GM10847 (cell line): Measurements from ENCODE around the gene CDKAL1.

Source experiments
- POLR2A ChIP-seq: IDR thresholded peaks from 2 replicates; pipeline ENCODE4 v1.6.1; 2011; ENCODE audit not compliant: insufficient read length; ENCODE audit errors: extremely low read depth

Gene CDKAL1

DNA sequence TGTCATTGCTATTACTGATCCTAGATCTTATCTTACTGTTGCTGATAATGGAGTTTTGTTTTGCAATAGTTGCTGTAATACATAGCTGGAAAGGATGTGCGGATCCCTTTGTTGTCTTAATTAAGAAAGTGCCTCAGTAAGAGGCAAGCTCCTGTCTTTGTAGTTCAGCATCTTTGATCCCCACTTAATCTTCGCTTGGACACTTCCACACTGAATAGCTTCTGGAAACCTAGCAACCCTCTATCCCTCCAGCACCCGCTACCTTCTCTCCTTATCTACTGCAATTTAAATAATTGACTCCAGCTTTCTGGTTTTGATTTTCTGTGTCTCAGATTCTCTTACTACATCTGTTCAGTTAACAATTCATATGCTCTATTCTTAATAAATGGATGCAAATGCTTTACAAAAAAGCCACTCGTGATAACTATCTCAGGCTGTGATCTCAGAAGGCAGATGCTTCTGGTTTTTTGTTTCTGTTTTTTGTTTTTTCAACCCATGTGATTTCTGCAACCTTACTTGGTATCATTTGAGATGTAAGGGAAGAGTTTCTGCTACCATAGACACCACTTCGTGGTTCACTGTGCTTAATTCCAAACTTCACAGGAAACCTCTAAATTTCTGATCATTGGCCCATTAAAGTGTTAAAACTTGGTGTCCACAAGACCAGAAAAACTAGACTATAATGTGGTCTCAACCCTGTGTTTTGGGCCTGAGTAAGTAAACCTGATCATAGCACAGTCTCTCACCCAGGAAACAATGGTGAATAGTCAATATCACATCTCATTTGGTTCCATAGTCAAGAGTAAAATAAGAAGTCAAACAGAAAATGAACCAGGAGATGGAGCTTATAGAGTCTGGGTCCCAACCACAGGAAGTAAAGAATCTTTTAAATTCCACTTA, 707.2 kb downstream of the CDKAL1 start:
- no peak for TF ChIP-seq POLR2A

DNA sequence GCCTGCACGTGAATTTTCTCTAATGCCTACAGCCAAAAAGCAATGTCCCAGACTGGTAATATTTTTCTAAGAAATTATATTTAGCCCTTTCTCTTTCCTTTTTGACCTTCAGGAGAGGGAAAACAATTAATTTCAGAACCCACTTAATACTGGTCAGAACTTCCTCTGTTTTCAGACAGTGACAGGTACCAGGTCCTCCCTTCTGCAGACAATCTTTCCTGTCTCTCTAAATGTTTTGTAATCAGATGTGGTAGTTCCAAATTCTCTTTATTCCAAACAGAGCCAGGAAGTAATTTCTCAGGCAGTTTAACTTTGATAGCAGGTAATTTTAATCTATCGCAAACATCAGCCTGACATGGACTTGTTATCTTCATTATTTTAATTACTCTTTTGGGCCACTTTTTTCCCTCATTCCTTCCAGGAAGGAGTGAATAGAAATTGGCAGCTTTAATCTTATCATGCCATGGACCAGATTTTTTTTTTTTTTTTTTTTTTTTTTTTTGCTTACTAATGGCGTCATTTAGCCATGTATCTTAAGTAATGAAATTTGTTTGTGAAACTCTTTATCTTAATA, 710.7 kb downstream of the CDKAL1 start:
- no peak for TF ChIP-seq POLR2A

DNA sequence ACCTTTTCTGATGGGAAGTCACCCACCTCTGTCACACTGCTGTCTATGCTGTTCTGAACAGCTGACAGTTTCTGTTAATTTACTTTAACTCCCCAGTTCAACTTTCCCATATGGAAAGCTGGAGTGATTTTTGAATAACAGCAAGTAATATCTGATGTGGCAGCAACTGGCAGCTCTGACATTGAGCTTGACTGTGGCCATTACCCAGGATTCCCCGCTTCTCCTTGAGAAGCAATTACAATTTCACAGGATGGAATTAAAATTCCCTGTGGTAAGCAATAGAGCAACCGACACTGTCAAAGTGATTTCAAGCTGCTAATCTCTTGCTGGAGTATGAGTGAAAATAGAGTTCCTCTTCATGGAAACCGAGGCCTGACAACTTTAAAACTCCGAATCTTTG, 711.2 kb downstream of the CDKAL1 start:
- no peak for TF ChIP-seq POLR2A

- TF ChIP-seq POLR2A = no peak
These were observed 711.8 kb downstream of the CDKAL1 start for GRCh38 chr6:21246075-21246474.

DNA sequence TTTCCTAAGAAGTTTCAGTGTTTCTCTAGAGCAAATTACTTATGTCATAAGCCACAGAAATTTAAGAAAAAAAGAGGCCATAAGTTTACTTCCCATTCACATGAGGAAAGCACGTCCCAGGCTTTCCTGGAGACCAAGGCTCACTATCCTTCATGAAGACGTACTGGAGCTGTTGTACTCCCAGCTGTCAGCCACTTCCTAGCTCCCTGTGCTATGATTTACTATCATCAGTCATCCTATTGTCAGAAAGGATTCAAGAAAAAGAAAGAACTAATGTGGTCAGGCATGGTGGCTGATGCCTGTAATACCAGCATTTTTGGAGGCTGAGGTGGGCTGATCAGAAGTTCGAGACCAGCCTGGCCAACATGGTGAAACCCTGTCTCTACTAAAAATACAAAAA, 721.9 kb downstream of the CDKAL1 start:
- TF ChIP-seq POLR2A = no peak

- TF ChIP-seq POLR2A = no peak
These were observed 722.9 kb downstream of the CDKAL1 start for GRCh38 chr6:21257125-21257524.

- no peak for TF ChIP-seq POLR2A
These were observed 724.4 kb downstream of the CDKAL1 start for GRCh38 chr6:21258665-21259064.

DNA sequence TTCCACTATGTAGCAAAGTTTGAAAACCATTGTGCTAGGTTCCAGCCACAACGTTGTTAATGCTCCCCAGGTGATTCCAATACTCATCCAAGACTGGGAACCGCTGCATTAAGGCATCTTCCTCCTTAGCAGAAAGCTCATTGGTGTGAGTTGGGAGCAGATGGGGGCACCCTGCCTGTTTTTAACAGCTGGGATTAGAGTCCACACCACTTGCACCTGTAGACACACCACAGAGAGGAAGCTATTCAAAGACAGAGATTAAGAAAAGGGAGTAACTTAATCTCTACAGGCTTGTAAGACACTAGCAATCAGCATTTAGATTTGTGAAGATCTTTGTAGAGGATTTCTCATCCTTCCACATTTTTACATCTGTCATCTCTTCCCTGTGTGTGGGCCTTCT, 725.4 kb downstream of the CDKAL1 start:
- no peak for TF ChIP-seq POLR2A

DNA sequence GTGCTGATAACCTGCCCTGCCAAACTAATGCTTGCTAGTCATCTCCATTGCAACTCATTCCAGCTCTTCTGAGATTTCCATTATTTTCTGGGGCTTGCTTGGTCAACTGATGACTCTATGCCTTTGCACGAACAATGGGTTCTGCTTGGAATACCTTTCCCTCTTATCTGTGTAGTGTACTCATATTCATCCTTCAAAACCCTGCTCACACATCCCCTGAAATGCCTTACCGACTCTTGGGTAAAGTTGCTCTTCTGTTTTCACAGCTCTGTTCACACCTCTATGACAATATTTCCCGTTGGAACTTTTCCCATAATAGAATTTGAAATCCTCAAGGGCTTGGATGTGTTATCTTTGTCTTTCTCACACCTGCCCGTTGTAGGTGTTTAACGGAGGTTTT, 728.2 kb downstream of the CDKAL1 start:
- TF ChIP-seq POLR2A = no peak

DNA sequence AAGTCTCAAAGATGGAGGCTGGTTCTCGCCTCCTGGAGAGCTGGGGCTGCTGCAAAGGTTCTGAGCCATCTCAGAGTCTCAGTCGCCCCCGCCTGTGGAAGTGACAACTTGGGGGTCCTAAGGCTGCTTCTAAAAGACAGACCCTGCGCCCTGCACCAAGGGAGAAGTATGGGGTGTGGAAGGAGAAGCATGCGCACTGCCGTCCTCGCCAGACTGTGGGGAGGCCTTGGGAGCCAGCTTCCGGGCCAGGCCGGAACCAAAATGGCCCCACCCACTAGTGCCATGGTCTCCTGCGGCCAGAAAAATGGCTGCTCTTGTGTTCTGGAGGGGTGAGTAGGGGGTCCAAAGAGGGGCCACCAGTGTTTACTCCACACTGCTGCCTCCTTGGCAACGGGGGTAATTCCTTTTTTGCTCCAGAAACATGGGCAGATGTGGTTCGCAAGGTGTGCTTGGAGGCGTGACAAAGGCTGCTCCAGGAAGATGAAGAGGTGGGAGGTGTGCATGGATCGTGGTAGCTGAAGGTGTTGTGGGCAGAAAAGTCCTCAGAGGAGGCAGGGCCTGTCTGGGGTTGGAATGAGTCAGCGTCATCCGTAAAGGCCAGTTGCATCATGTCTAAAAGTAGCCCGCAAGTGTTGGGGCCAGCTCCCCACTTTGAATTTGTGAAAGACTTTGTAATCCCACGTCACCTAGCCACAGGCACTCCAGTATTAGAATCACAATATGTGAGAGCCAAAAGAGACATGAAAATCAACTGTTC, 729.5 kb downstream of the CDKAL1 start:
- TF ChIP-seq POLR2A = no peak

GRCh38 chr6:21264288-21265033, 730.2 kb downstream of the CDKAL1 start:
- TF ChIP-seq POLR2A = no peak

DNA sequence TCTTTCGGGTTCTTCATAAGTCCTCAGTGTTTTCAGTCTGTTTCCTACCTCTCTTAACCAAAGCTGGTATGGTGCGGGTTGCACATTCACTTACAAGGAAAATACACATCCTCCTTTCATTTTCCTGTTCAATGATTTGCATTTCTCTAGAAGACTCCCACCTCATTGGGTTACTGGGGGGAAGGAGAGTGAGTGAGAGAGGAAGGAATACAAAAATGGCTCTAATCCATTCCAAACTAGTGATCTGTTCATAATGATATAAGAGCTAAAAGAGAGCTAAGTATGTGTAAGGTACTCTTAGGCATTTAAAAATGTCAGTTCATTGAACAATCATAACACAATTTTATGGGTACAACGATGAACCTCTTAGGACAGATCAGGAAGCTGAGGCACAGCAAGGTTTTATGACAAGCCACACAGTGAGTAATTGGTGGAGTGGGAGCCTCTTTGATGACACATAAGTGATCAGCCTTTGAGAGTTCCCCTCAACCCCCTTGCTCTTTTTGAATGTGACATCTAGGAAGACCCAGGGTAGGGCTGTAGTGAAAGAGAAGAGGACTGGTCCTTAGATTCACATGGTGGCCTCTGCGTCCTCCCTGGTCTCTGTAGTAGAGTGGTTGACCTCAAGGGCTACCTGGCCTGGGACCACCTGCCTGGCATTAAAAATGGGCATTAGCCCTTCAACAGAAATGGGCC, 730.9 kb downstream of the CDKAL1 start:
- no peak for TF ChIP-seq POLR2A

GRCh38 chr6:21265730-21266044, 731.4 kb downstream of the CDKAL1 start:
- no peak for TF ChIP-seq POLR2A

GRCh38 chr6:21270636-21271201, 736.5 kb downstream of the CDKAL1 start:
- TF ChIP-seq POLR2A = no peak

DNA sequence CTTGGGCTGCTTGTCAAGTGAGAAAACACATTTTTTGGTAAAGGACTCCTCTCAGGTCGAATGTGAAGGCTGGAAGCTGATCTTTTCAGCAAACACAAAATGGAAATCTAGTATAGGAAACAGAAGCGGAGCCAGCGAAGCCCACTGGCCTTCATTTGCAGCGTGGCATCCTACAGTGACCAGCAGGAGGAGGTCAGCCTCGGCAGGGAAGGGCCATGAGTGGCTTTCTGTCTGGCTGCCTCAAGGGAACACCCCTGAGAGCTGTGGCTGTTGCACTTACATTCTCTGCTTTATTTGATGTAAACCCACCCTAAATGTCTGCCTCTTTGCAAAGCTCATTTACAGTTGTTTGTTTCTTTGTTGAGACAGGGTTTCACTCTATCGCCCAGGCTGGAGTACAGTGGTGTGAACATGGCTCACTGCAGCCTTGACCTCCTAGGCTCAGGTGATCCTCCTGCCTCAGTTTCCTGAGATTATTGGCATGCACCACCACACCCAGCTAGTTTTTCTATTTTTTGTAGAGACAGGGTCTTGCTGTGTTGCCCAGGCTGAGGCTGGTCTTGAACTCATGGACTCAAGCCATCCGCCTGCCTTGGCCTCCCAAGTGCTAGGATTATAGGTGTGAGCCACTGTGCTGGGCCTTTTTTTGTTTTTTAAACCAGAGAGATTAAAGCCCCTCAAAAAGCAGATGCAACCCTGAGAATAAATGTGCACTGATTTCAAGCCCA, 737.3 kb downstream of the CDKAL1 start:
- TF ChIP-seq POLR2A = no peak
